MM.1S (cell line): Measurements from ENCODE around the gene PDSS2.
"Not testable (repeated sequence)": the region's sequence is repeated elsewhere in the genome, so short reads cannot be mapped to it uniquely, and the experiment has no call there.

Experiments
- DNase-seq: peaks from one replicate; pipeline ENCODE4 v3.0.0-alpha.2; 2015
- H2AFZ ChIP-seq: fragments of 300-600 bp; sonication (generic); 2 replicates; pipeline ENCODE4 v1.6.0; 2016; ENCODE audit warnings: antibody characterized with exemption, low read length
- H3F3A ChIP-seq: fragments of 300-600 bp; sonication (generic); 2 replicates; pipeline ENCODE4 v1.6.1; 2016; ENCODE audit warnings: mild to moderate bottlenecking, antibody characterized with exemption, low read length, moderate library complexity, mixed read lengths; ENCODE audit not compliant: insufficient read depth
- H3K27ac ChIP-seq: fragments of 300-600 bp; sonication (generic); 2 replicates; pipeline ENCODE4 v1.5.1; 2016; ENCODE audit warnings: mild to moderate bottlenecking, low read length
- H3K27me3 ChIP-seq: fragments of 300-600 bp; sonication (generic); replicated peaks from 2 replicates; pipeline ENCODE4 v1.6.0; 2016; ENCODE audit warnings: low read length; ENCODE audit not compliant: insufficient read depth
- H3K36me3 ChIP-seq: fragments of 300-600 bp; sonication (generic); replicated peaks from 2 replicates; pipeline ENCODE4 v1.6.1; 2016; ENCODE audit warnings: mild to moderate bottlenecking, low read length, mixed read lengths; ENCODE audit not compliant: insufficient read depth
- H3K4me1 ChIP-seq: fragments of 300-600 bp; sonication (generic); 2 replicates; pipeline ENCODE4 v1.6.1; 2016; ENCODE audit warnings: low read length, mixed read lengths
- H3K4me2 ChIP-seq: fragments of 300-600 bp; sonication (generic); 2 replicates; pipeline ENCODE4 v1.6.0; 2016; ENCODE audit warnings: low read depth, low read length
- H3K4me3 ChIP-seq: fragments of 300-600 bp; sonication (generic); 2 replicates; pipeline ENCODE4 v1.5.1; 2016; ENCODE audit warnings: low read length, mixed read lengths
- H3K79me2 ChIP-seq: fragments of 300-600 bp; sonication (generic); 2 replicates; pipeline ENCODE4 v1.6.1; 2016; ENCODE audit warnings: mixed run types, low read length, mixed read lengths
- H3K9ac ChIP-seq: fragments of 300-600 bp; sonication (generic); 2 replicates; pipeline ENCODE4 v1.6.1; 2016; ENCODE audit warnings: low read length, mixed read lengths
- H3K9me2 ChIP-seq: fragments of 300-600 bp; sonication (generic); replicated peaks from 2 replicates; pipeline ENCODE4 v1.6.1; 2016; ENCODE audit warnings: mild to moderate bottlenecking, low read length, mixed read lengths; ENCODE audit not compliant: insufficient read depth
- H3K9me3 ChIP-seq: fragments of 300-600 bp; sonication (generic); replicated peaks from 2 replicates; pipeline ENCODE4 v1.6.1; 2016; ENCODE audit warnings: mild to moderate bottlenecking, low read length, mixed read lengths; ENCODE audit not compliant: insufficient read depth
- H4K20me1 ChIP-seq: fragments of 300-600 bp; sonication (generic); 2 replicates; pipeline ENCODE4 v1.6.1; 2016; ENCODE audit warnings: mild to moderate bottlenecking, low read length, moderate library complexity, mixed read lengths; ENCODE audit not compliant: insufficient read depth
- EZH2 ChIP-seq: fragments of 300-600 bp; sonication (generic); optimal IDR thresholded peaks from 2 replicates; pipeline ENCODE3; 2017; ENCODE audit warnings: low read depth, mild to moderate bottlenecking, antibody characterized with exemption, low read length, mixed read lengths
- EZH2phosphoT487 ChIP-seq: fragments of 300-600 bp; sonication (generic); IDR thresholded peaks from 2 replicates; pipeline ENCODE4 v1.6.1; 2018; ENCODE audit warnings: antibody characterized with exemption, low read length
- TF ChIP-seq, protein P1 (sequence below): fragments of 300-600 bp; sonication (generic); IDR thresholded peaks from 2 replicates; pipeline ENCODE4 v1.5.1; 2016; ENCODE audit warnings: antibody characterized with exemption, low read length, mixed read lengths

PDSS2 gene

DNA sequence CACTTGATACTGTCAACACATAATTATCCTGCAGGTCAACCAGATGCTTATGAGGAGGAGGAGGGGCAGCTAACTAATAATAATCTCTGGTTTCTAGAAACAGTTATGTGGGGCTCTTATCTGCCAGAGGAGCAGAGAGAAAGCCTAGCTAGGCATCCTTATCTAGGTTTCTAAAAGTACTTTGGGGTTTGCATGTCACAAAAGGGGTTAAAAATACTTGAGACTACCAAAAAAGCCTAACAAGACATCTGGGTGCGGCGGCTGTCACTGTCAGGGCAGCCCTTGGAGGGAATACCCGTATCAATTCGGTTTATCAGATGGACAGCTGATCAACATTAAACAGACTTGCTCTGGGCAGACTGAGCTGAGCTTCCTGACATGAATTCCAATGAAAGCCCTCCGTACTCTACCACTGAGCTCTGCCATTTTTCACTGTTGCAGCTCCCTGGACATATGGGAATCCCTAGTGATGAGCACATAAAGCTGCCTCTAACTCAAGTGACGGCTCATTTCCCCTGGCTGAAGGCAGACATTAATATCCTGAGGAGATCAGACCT lies 166.6 kb downstream of the PDSS2 start:
- H3K36me3 ChIP-seq = no peaks in the 10 kb centered on the region
- no peaks in the 10 kb centered on the region for H3K9me3 ChIP-seq
- H3K9me2 ChIP-seq = no peaks in the 10 kb centered on the region
- no peak for DNase-seq
- H3F3A ChIP-seq = no peaks in the 10 kb centered on the region
- H3K4me1 ChIP-seq = no peaks in the 10 kb centered on the region
- no peaks in the 10 kb centered on the region for H4K20me1 ChIP-seq
- TF ChIP-seq EZH2 = no peak
- no peak for TF ChIP-seq EZH2phosphoT487
- TF ChIP-seq, protein P1, sequence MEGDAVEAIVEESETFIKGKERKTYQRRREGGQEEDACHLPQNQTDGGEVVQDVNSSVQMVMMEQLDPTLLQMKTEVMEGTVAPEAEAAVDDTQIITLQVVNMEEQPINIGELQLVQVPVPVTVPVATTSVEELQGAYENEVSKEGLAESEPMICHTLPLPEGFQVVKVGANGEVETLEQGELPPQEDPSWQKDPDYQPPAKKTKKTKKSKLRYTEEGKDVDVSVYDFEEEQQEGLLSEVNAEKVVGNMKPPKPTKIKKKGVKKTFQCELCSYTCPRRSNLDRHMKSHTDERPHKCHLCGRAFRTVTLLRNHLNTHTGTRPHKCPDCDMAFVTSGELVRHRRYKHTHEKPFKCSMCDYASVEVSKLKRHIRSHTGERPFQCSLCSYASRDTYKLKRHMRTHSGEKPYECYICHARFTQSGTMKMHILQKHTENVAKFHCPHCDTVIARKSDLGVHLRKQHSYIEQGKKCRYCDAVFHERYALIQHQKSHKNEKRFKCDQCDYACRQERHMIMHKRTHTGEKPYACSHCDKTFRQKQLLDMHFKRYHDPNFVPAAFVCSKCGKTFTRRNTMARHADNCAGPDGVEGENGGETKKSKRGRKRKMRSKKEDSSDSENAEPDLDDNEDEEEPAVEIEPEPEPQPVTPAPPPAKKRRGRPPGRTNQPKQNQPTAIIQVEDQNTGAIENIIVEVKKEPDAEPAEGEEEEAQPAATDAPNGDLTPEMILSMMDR = no peak
- H3K4me2 ChIP-seq = no peak overlapping the region
- H3K27me3 ChIP-seq = no peaks in the 10 kb centered on the region
- H3K27ac ChIP-seq = no peak overlapping the region
- H2AFZ ChIP-seq = no peak overlapping the region
- H3K4me3 ChIP-seq = no peak overlapping the region
- H3K9ac ChIP-seq = no peak overlapping the region
- H3K79me2 ChIP-seq = no peaks in the 10 kb centered on the region

DNA sequence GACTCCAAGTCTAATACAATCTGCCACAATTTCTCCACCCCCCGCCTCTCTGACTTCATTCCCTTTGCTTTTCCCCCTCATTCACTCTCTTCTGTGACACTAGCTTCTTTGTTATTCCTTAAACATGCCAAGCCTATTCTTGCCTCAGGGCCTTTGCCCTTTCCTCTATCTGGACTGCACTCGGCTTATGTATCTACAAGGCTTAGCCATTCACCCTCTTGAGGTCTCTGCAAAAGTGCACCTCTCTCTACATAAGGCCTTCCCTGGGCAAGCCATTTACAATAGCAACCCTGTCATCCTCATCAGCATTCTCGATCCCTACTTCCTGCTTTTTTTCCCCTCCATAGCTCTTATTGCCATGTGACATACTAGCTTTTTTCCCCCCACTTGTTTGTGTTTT lies 168.9 kb downstream of the PDSS2 start:
- Histone ChIP-seq H3K9me3 (no peaks in the 10 kb centered on the region), H3K27ac (no peak overlapping the region), H4K20me1 (no peaks in the 10 kb centered on the region), H3K9ac (no peak overlapping the region), H3K27me3 (no peaks in the 10 kb centered on the region), H2AFZ (no peak overlapping the region), H3K36me3 (no peaks in the 10 kb centered on the region), H3F3A (no peaks in the 10 kb centered on the region), H3K4me1 (no peaks in the 10 kb centered on the region), H3K9me2 (no peaks in the 10 kb centered on the region), H3K79me2 (no peaks in the 10 kb centered on the region), H3K4me2 (no peak overlapping the region), H3K4me3 (no peak overlapping the region)
- no peak for DNase-seq
- TF ChIP-seq EZH2 (no peak), EZH2phosphoT487 (no peak)
- TF ChIP-seq, protein P1 = no peak

DNA sequence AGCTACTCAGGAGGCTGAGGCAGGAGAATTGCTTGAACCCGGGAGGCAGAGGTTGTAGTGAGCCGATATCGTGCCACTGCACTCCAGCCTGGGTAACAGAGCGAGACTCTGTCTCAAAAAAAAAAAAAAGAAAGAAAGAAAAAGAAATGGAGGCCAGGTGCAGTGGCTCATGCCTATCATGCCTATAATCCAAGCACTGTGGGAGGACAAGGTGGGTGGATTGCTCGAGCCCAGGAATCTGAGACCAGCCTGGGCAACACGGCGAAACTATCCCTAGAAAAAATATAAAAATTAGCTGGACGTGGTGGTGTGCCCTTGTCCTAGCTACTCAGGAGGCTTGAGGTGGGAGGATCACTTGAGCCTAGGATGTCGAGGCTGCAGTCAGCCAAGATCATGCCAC lies 170.1 kb downstream of the PDSS2 start:
- H3K4me3 ChIP-seq, H3K27ac ChIP-seq, H3K4me2 ChIP-seq, H3K36me3 ChIP-seq, H3F3A ChIP-seq, H3K79me2 ChIP-seq, H3K9me3 ChIP-seq, H3K27me3 ChIP-seq, H3K4me1 ChIP-seq, H4K20me1 ChIP-seq, H3K9me2 ChIP-seq, H2AFZ ChIP-seq, DNase-seq, H3K9ac ChIP-seq: not testable (repeated sequence)

DNA sequence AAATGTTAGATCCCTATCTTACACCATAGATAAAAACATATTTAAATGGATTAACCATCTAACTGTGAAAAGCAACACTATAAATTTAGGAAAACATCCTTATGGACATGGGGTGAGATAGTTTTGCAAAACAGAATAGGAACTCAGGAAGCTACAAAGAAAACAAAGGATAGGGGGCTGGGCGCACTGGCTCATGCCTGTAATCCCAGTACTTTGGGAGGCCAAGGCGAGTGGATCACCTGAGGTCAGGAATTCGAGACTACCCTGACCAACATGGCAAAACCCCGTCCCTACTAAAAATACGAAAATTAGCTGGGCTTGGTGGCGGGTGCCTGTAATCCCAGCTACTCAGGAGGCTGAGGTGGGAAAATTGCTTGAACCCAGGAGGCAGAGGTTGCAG lies 173.7 kb downstream of the PDSS2 start:
- H3K4me3 ChIP-seq, H4K20me1 ChIP-seq, H3K9me3 ChIP-seq, H3K36me3 ChIP-seq, H2AFZ ChIP-seq, DNase-seq, H3K4me1 ChIP-seq, H3K27ac ChIP-seq, H3K9me2 ChIP-seq, H3F3A ChIP-seq, H3K27me3 ChIP-seq, H3K79me2 ChIP-seq, H3K4me2 ChIP-seq, H3K9ac ChIP-seq: not testable (repeated sequence)
